H9 (cell line): ENCODE data around the gene LNPEP. TPM values are rescaled to one million over a fixed set of nuclear protein-coding genes. Genes with fewer than 3 reads are reported as not detected.

Source experiments
- DNase-seq: peaks from one replicate; pipeline ENCODE4 v3.0.0-alpha.2; 2017
- H2AFZ ChIP-seq: one replicate; pipeline ENCODE4 v1.6.1; 2013; ENCODE audit warnings: mild to moderate bottlenecking, low read length, control low read depth, moderate library complexity
- H2AK5ac ChIP-seq: 2 replicates; pipeline ENCODE4 v1.6.1; 2013; ENCODE audit warnings: low read length, control low read depth, mixed read lengths; ENCODE audit not compliant: insufficient read length
- H2BK120ac ChIP-seq: one replicate; pipeline ENCODE4 v1.6.1; 2013; ENCODE audit warnings: low read depth, mild to moderate bottlenecking, low read length, control low read depth, inconsistent platforms; ENCODE audit not compliant: poor library complexity, severe bottlenecking
- H2BK12ac ChIP-seq: 2 replicates; pipeline ENCODE4 v1.6.1; 2013; ENCODE audit warnings: low read length, control low read depth, mixed read lengths, low read depth; ENCODE audit not compliant: insufficient read length
- H2BK15ac ChIP-seq: 2 replicates; pipeline ENCODE4 v1.6.1; 2013; ENCODE audit warnings: low read depth, low read length, control low read depth
- H2BK20ac ChIP-seq: one replicate; pipeline ENCODE4 v1.6.1; 2013; ENCODE audit warnings: low read depth, mild to moderate bottlenecking, low read length, control low read depth, inconsistent platforms; ENCODE audit not compliant: poor library complexity, severe bottlenecking
- H2BK5ac ChIP-seq: 2 replicates; pipeline ENCODE4 v1.6.1; 2013; ENCODE audit warnings: low read length, control low read depth, mixed read lengths; ENCODE audit not compliant: insufficient read length
- H3K14ac ChIP-seq: 2 replicates; pipeline ENCODE4 v1.6.1; 2013; ENCODE audit warnings: low read length, control low read depth; ENCODE audit not compliant: insufficient read depth
- H3K18ac ChIP-seq: 2 replicates; pipeline ENCODE4 v1.6.1; 2013; ENCODE audit warnings: low read depth, mild to moderate bottlenecking, mixed read lengths, low read length, control low read depth; ENCODE audit not compliant: insufficient read length
- H3K23ac ChIP-seq: 2 replicates; pipeline ENCODE4 v1.6.1; 2013; ENCODE audit warnings: low read length, control low read depth, mixed read lengths, low read depth; ENCODE audit not compliant: insufficient read length
- H3K23me2 ChIP-seq: 2 replicates; pipeline ENCODE4 v1.6.1; 2013; ENCODE audit warnings: low read depth, mild to moderate bottlenecking, mixed read lengths, low read length, control low read depth; ENCODE audit not compliant: insufficient read length, poor library complexity, severe bottlenecking
- H3K27ac ChIP-seq: 2 replicates; pipeline ENCODE4 v1.5.1; 2013; ENCODE audit warnings: low read length, control low read depth, mixed read lengths, low read depth; ENCODE audit not compliant: insufficient read length
- H3K27me3 ChIP-seq: 2 replicates; pipeline ENCODE4 v1.6.1; 2013; ENCODE audit warnings: low read length, control low read depth, inconsistent platforms; ENCODE audit not compliant: insufficient read depth
- H3K4ac ChIP-seq: 2 replicates; pipeline ENCODE4 v1.6.1; 2013; ENCODE audit warnings: low read depth, mild to moderate bottlenecking, control low read depth, inconsistent platforms, low read length, moderate library complexity
- H3K4me1 ChIP-seq: 2 replicates; pipeline ENCODE4 v1.6.1; 2013; ENCODE audit warnings: low read length, control low read depth, inconsistent platforms; ENCODE audit not compliant: insufficient read depth
- H3K4me2 ChIP-seq: 2 replicates; pipeline ENCODE4 v1.6.1; 2013; ENCODE audit warnings: low read length, control low read depth, mixed read lengths; ENCODE audit not compliant: insufficient read length, insufficient read depth
- H3K56ac ChIP-seq: 2 replicates; pipeline ENCODE4 v1.6.1; 2013; ENCODE audit warnings: low read depth, mild to moderate bottlenecking, mixed read lengths, low read length, control low read depth; ENCODE audit not compliant: insufficient read length
- H3K79me1 ChIP-seq: 2 replicates; pipeline ENCODE4 v1.6.1; 2013; ENCODE audit warnings: low read depth, mild to moderate bottlenecking, moderate library complexity, low read length, control low read depth, inconsistent platforms; ENCODE audit not compliant: insufficient read depth, poor library complexity, severe bottlenecking
- H3K79me2 ChIP-seq: 2 replicates; pipeline ENCODE4 v1.6.1; 2013; ENCODE audit warnings: low read length, control low read depth, inconsistent platforms; ENCODE audit not compliant: insufficient read depth
- H3K9ac ChIP-seq: 2 replicates; pipeline ENCODE4 v1.6.1; 2013; ENCODE audit warnings: low read length, control low read depth, mixed read lengths; ENCODE audit not compliant: insufficient read length; ENCODE audit errors: extremely low read depth
- H3K9me3 ChIP-seq: one replicate; pipeline ENCODE4 v1.6.1; 2013; ENCODE audit warnings: low read depth, low read length, inconsistent platforms; ENCODE audit not compliant: control insufficient read depth
- H3T11ph ChIP-seq: one replicate; pipeline ENCODE4 v1.6.1; 2013; ENCODE audit warnings: mild to moderate bottlenecking, low read length, control low read depth, inconsistent platforms
- H4K20me1 ChIP-seq: one replicate; pipeline ENCODE4 v1.6.1; 2013; ENCODE audit not compliant: control insufficient read depth, insufficient read length, insufficient read depth
- H4K5ac ChIP-seq: 2 replicates; pipeline ENCODE4 v1.6.1; 2013; ENCODE audit warnings: low read depth, mild to moderate bottlenecking, mixed read lengths, low read length, control low read depth; ENCODE audit not compliant: insufficient read length
- H4K8ac ChIP-seq: replicated peaks from 2 replicates; pipeline ENCODE4 v1.6.1; 2013; ENCODE audit warnings: low read length, control low read depth, mixed read lengths, low read depth; ENCODE audit not compliant: insufficient read length
- H4K91ac ChIP-seq: 2 replicates; pipeline ENCODE4 v1.6.1; 2013; ENCODE audit warnings: low read depth, mild to moderate bottlenecking, moderate library complexity, mixed read lengths, low read length, control low read depth; ENCODE audit not compliant: insufficient read length
- H3K27ac Mint-ChIP-seq, 3 experiments: 2 replicates in 2 of 3; 3 replicates in 1 of 3; pipeline ENCODE4 v1.8.0; 2020 to 2021; ENCODE audit warnings: mixed read lengths in 3 of 3, mild to moderate bottlenecking in 1 of 3, moderate library complexity in 1 of 3
- H3K27me3 Mint-ChIP-seq: 2 replicates; pipeline ENCODE4 v1.8.0; 2021; ENCODE audit warnings: low read depth, mild to moderate bottlenecking, moderate library complexity, mixed read lengths
- H3K36me3 Mint-ChIP-seq, 3 experiments: 2 replicates in 2 of 3; 3 replicates in 1 of 3; pipeline ENCODE4 v1.8.0; 2020 to 2021; ENCODE audit warnings: low read depth in 3 of 3, mixed read lengths in 3 of 3; ENCODE audit not compliant: insufficient read depth in 1 of 3
- H3K4me1 Mint-ChIP-seq, 2 experiments: 2 replicates each; pipeline ENCODE4 v1.8.0; 2020; ENCODE audit warnings: mixed read lengths in 2 of 2
- H3K4me3 Mint-ChIP-seq, 2 experiments: 2 replicates in 1 of 2; 3 replicates in 1 of 2; pipeline ENCODE4 v1.8.0; 2020 to 2021; ENCODE audit warnings: mild to moderate bottlenecking in 2 of 2, mixed read lengths in 2 of 2, moderate library complexity in 1 of 2
- H3K9me3 Mint-ChIP-seq, 2 experiments: 2 replicates in 1 of 2; 3 replicates in 1 of 2; pipeline ENCODE4 v1.8.0; 2020; ENCODE audit warnings: mild to moderate bottlenecking in 2 of 2, mixed read lengths in 2 of 2, moderate library complexity in 1 of 2
- CTCF ChIP-seq: fragments of 200-600 bp; sonication (generic); conservative IDR thresholded peaks from 3 replicates; pipeline ENCODE4 v1.8.0; 2021; ENCODE audit warnings: antibody characterized with exemption, mild to moderate bottlenecking
- WGBS: extraction: QIAGEN DNeasy Blood & Tissue Kit; methylation state at CpG from one replicate; pipeline ENCODE4 v1.1.7; 2013; ENCODE audit warnings: missing lambda C conversion rate, low lambda C conversion rate, mixed read lengths; ENCODE audit not compliant: insufficient read length; ENCODE audit errors: extremely low coverage; 5-methylcytosine and 5-hydroxymethylcytosine counted together
- total RNA-seq: library from RNA; stranded (reverse); gene quantifications from 2 replicates; pipeline ENCODE4 v1.2.1, GENCODE V29; 2021

Gene LNPEP
- total RNA-seq, 1 experiment from 2014 or later: 4.1 TPM

GRCh38 chr5:96941140-96941539 is 5.3 kb downstream of the LNPEP start:
- no peaks in the 10 kb centered on the region for H3K4me1 ChIP-seq
- H3K23ac ChIP-seq: no peak overlapping the region
- H3K27me3 Mint-ChIP-seq: peaks cover 18% of the 10 kb centered on the region
- H3K4me3 Mint-ChIP-seq: no peak overlapping the region
- H3K36me3 Mint-ChIP-seq: no peaks in the 10 kb centered on the region
- H3K18ac ChIP-seq: no peak overlapping the region
- no peak for TF ChIP-seq CTCF
- no peak overlapping the region for H2BK15ac ChIP-seq
- DNase-seq: no peak
- no peaks in the 10 kb centered on the region for H3K9me3 Mint-ChIP-seq
- H2BK20ac ChIP-seq: no peak overlapping the region
- no peak overlapping the region for H2BK5ac ChIP-seq
- H3K79me1 ChIP-seq: no peaks in the 10 kb centered on the region
- H3K27ac ChIP-seq: no peak overlapping the region
- H3K4me2 ChIP-seq: no peak overlapping the region
- H2AFZ ChIP-seq: no peak overlapping the region
- no peak overlapping the region for H3K56ac ChIP-seq
- H3K4ac ChIP-seq: no peak overlapping the region
- no peak overlapping the region for H4K5ac ChIP-seq
- H2BK12ac ChIP-seq: no peak overlapping the region
- no peak overlapping the region for H4K8ac ChIP-seq
- no peaks in the 10 kb centered on the region for H3K79me2 ChIP-seq
- H3K27ac Mint-ChIP-seq: no peak overlapping the region; a peak in 2 of 7 replicates
- no peak overlapping the region for H3T11ph ChIP-seq
- no peak overlapping the region for H3K14ac ChIP-seq
- H3K4me1 Mint-ChIP-seq: peaks cover 15% of the 10 kb centered on the region in 2 experiments
- no peaks in the 10 kb centered on the region for H4K20me1 ChIP-seq
- no peak overlapping the region for H2BK120ac ChIP-seq
- no peak overlapping the region for H2AK5ac ChIP-seq
- no peak overlapping the region for H4K91ac ChIP-seq
- no peaks in the 10 kb centered on the region; the same call in 1 of the 2 replicates for H3K27me3 ChIP-seq
- H3K23me2 ChIP-seq: peaks cover 7% of the 10 kb centered on the region
- no CpG with 5 or more reads among the region's 4 CpGs for WGBS
- no peak overlapping the region for H3K9ac ChIP-seq
- no peaks in the 10 kb centered on the region for H3K9me3 ChIP-seq
